Breast epithelium (tissue), 4 donors: ENCODE data around the gene LORICRIN. TPM values are rescaled to one million over a fixed set of nuclear protein-coding genes. Genes with fewer than 3 reads are reported as not detected.

Experiments used
- DNase-seq, 2 donors: peaks; one replicate each; pipeline ENCODE4 v3.0.0-alpha.2; 2019; ENCODE audit warnings: low spot score in 2 of 2
- H3K27ac ChIP-seq, 2 donors: fragments of 200-600 bp; sonication (generic) in 1 of 2; one replicate each; pipeline ENCODE4 v1.5.1; 2016 to 2019; ENCODE audit warnings: mild to moderate bottlenecking in 1 of 2
- H3K27me3 ChIP-seq, 2 donors: fragments of 200-600 bp; sonication (generic) in 1 of 2; one replicate each; pipeline versions ENCODE4 v1.5.1 to v1.6.0; 2017 to 2019; ENCODE audit warnings: control low read depth in 1 of 2, mild to moderate bottlenecking in 1 of 2
- H3K36me3 ChIP-seq: fragments of 200-600 bp; one replicate; pipeline ENCODE4 v1.5.1; 2019
- H3K4me1 ChIP-seq, 2 donors: fragments of 200-600 bp; sonication (generic); one replicate each; pipeline ENCODE4 v1.5.1; 2016 to 2019; ENCODE audit warnings: control low read depth in 1 of 2
- H3K4me3 ChIP-seq, 3 donors: fragments of 200-600 bp; sonication (generic); 1 replicate in 2 of 3; 2 replicates in 1 of 3; pipeline ENCODE4 v1.5.1; 2016 to 2019; ENCODE audit warnings: mild to moderate bottlenecking in 3 of 3, moderate library complexity in 2 of 3
- H3K9me3 ChIP-seq, 2 donors: fragments of 200-600 bp; sonication (generic) in 1 of 2; one replicate each; pipeline ENCODE4 v1.5.1; 2016 to 2019; ENCODE audit warnings: control low read depth in 1 of 2
- CTCF ChIP-seq, 3 donors: fragments of 450-650 bp; IDR thresholded peaks; one replicate each; pipeline ENCODE4 v1.5.1; 2016 to 2017; ENCODE audit warnings: antibody characterized with exemption in 3 of 3, mild to moderate bottlenecking in 3 of 3, moderate library complexity in 3 of 3
- POLR2A ChIP-seq: fragments of 450-650 bp; IDR thresholded peaks from one replicate; pipeline ENCODE4 v1.6.1; 2016; ENCODE audit warnings: antibody characterized with exemption, mild to moderate bottlenecking, moderate library complexity
- POLR2AphosphoS5 ChIP-seq, 3 donors: sonication (generic); formaldehyde crosslinking; IDR thresholded peaks; one replicate each; pipeline ENCODE4 v1.6.1; 2017; ENCODE audit warnings: antibody characterized with exemption in 3 of 3
- intact Hi-C: fragments of 100-400 bp; cut with DNase I; formaldehyde crosslinking; loops from one replicate; pipeline ENCODE4 v1.15.1; 2023; ENCODE audit warnings: low total_unique reads
- total RNA-seq, 3 donors: library from RNA; depleted of rRNA; stranded (reverse); fragments of >200 nt; gene quantifications; one replicate each; pipeline ENCODE4 v1.1.0, GENCODE V29; 2016

Gene LORICRIN
- total RNA-seq, 3 donors from 2014 or later = not detected

DNA sequence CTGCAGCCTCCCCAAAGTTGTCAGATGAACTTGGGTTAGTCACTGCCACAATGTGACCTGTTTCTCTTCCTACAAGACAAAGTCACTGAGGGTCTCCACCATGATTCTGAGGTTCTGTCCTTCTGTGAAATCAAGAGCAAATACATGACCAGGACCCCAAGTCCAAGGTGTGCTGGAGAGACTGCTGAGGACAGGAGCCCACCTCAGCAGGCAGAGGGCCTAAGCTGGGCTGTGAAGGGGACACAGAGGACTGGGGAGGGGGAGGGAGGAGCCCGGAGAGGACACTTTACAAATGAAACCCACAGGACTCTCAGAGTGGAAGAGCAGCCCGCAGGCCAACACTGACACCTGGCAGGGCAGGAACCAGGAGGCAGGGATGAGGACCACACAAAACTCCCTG lies 50.0 kb downstream of the LORICRIN start:
- H3K4me3 ChIP-seq = no peak overlapping the region
- H3K9me3 ChIP-seq = no peaks in the 10 kb centered on the region
- no peak for DNase-seq
- H3K27ac ChIP-seq = no peak overlapping the region
- no peaks in the 10 kb centered on the region for H3K27me3 ChIP-seq
- no peaks in the 10 kb centered on the region for H3K4me1 ChIP-seq
- no peaks in the 10 kb centered on the region for H3K36me3 ChIP-seq
- intact Hi-C loops = no loop called here
- TF ChIP-seq CTCF (IDR thresholded peaks at IDR 0.05) (no peak), POLR2AphosphoS5 (IDR thresholded peaks at IDR 0.05) (no peak), POLR2A (no peak)

- TF ChIP-seq POLR2A (no peak), CTCF (IDR thresholded peaks at IDR 0.05) (no peak), POLR2AphosphoS5 (IDR thresholded peaks at IDR 0.05) (no peak)
- H3K9me3 ChIP-seq = peaks cover 0 to 5% of the 10 kb centered on the region in 2 donors
- no peak overlapping the region for H3K4me3 ChIP-seq
- no peak overlapping the region for H3K27ac ChIP-seq
- no peaks in the 10 kb centered on the region for H3K36me3 ChIP-seq
- intact Hi-C loops = no loop called here
- no peak for DNase-seq
- H3K27me3 ChIP-seq = no peaks in the 10 kb centered on the region
- H3K4me1 ChIP-seq = no peaks in the 10 kb centered on the region
Observed at GRCh38 chr1:153310526-153310925, 51.0 kb downstream of the LORICRIN start.

Other genes starting within 250 kb of the LORICRIN start
- gene SPRR1B, start 228.5 kb upstream of the LORICRIN start, total RNA-seq = not detected
- not detected for gene SPRR2D, start 218.6 kb upstream of the LORICRIN start, total RNA-seq
- gene SPRR2A, start 202.2 kb upstream of the LORICRIN start, total RNA-seq = not detected
- gene SPRR2B, start 188.1 kb upstream of the LORICRIN start, total RNA-seq = not detected
- not detected for gene SPRR2E, start 165.2 kb upstream of the LORICRIN start, total RNA-seq
- gene SPRR2F, start 146.2 kb upstream of the LORICRIN start, total RNA-seq = not detected
- not detected for gene SPRR2G, start 108.8 kb upstream of the LORICRIN start, total RNA-seq
- gene LELP1, start 56.3 kb upstream of the LORICRIN start, total RNA-seq = not detected
- not detected for gene PRR9, start 42.1 kb upstream of the LORICRIN start, total RNA-seq
- gene PGLYRP3, start 53.3 kb downstream of the LORICRIN start, total RNA-seq = not detected
- not detected for gene PGLYRP4, start 89.2 kb downstream of the LORICRIN start, total RNA-seq
- gene S100A9, start 98.2 kb downstream of the LORICRIN start, total RNA-seq = 100 to 1,000 TPM in 2 of 3 donors, 10 to 100 TPM in 1; 90.3 to 329 (median 208) TPM
- gene S100A12, start 115.9 kb downstream of the LORICRIN start, total RNA-seq = 1 to 10 TPM in 2 of 3 donors, not detected in 1; 1.3 to 1.8 TPM
- gene S100A8, start 131.4 kb downstream of the LORICRIN start, total RNA-seq = 10 to 100 TPM; 13.1 to 37.4 (median 26.5) TPM
- gene S100A7A, start 156.8 kb downstream of the LORICRIN start, total RNA-seq = not detected
- gene S100A7, start 201.0 kb downstream of the LORICRIN start, total RNA-seq = not detected